ENCODE data around the gene TXLNB. TPM values are rescaled to one million over a fixed set of nuclear protein-coding genes. Genes with fewer than 3 reads are reported as not detected.

TXLNB gene
- total RNA-seq, 1 experiment from 2014 or later = not detected

DNA sequence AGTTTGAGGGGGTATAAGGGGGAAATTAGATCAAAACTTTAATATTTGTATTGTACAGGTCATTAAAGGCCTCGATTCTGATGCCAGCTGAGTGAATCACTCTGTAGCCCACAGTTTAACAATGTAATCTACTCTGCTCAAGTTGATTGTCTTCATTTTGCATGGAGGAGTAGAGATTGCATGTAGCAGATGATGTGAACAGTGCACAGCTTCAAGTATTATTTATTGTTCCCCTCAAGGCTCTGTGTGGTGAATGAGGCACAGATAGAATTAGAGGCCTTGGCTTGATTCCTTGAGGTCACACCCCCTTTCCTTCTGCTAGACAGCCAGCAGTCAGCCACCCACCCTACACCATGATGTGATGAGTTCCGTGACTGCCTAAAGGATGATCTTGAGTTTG is 38.1 kb downstream of the TXLNB start:
- no peaks in the 10 kb centered on the region for H3K27me3 ChIP-seq (replicated peaks; ENCODE audit: insufficient read depth, low read depth, low read length, poor library complexity)
- TF ChIP-seq, protein P1, sequence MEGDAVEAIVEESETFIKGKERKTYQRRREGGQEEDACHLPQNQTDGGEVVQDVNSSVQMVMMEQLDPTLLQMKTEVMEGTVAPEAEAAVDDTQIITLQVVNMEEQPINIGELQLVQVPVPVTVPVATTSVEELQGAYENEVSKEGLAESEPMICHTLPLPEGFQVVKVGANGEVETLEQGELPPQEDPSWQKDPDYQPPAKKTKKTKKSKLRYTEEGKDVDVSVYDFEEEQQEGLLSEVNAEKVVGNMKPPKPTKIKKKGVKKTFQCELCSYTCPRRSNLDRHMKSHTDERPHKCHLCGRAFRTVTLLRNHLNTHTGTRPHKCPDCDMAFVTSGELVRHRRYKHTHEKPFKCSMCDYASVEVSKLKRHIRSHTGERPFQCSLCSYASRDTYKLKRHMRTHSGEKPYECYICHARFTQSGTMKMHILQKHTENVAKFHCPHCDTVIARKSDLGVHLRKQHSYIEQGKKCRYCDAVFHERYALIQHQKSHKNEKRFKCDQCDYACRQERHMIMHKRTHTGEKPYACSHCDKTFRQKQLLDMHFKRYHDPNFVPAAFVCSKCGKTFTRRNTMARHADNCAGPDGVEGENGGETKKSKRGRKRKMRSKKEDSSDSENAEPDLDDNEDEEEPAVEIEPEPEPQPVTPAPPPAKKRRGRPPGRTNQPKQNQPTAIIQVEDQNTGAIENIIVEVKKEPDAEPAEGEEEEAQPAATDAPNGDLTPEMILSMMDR (conservative IDR thresholded peaks at IDR 0.05; ENCODE audit: low read depth, low read length) = no peak
- TF ChIP-seq EZH2 (IDR thresholded peaks at IDR 0.05; ENCODE audit: borderline replicate concordance, low read depth, low read length, poor library complexity, severe bottlenecking) = no peak
- no peaks in the 10 kb centered on the region for H3K9me3 ChIP-seq (ENCODE audit: low read depth, low read length, poor library complexity, severe bottlenecking)
- no TSS peak for BruUV-seq (replicated peaks)
- no peaks in the 10 kb centered on the region for H3K36me3 ChIP-seq (ENCODE audit: insufficient read depth, low read length, poor library complexity, severe bottlenecking)
- POLR2A ChIA-PET (ENCODE audit: low non-redundant PET) = interaction anchor here (0.6 kb wide), 1 partner anchor 450 kb away, joined by 3 read pairs; no protein-coding TSS in a partner anchor
- no peak overlapping the region for H3K27ac ChIP-seq (ENCODE audit: low read depth, low read length, poor library complexity, severe bottlenecking)
- no peaks in the 10 kb centered on the region for H3K4me1 ChIP-seq (ENCODE audit: insufficient read depth, low read length, poor library complexity, severe bottlenecking)
- CTCF ChIA-PET = no interaction called here
- DNase-seq (ENCODE audit: low spot score) = no peak
- H3K4me3 ChIP-seq (ENCODE audit: low read depth, low read length, poor library complexity, severe bottlenecking) = no peak overlapping the region
- intact Hi-C loops (cut with micrococcal nuclease; ENCODE audit: unreplicated experiment) = no loop called here

DNA sequence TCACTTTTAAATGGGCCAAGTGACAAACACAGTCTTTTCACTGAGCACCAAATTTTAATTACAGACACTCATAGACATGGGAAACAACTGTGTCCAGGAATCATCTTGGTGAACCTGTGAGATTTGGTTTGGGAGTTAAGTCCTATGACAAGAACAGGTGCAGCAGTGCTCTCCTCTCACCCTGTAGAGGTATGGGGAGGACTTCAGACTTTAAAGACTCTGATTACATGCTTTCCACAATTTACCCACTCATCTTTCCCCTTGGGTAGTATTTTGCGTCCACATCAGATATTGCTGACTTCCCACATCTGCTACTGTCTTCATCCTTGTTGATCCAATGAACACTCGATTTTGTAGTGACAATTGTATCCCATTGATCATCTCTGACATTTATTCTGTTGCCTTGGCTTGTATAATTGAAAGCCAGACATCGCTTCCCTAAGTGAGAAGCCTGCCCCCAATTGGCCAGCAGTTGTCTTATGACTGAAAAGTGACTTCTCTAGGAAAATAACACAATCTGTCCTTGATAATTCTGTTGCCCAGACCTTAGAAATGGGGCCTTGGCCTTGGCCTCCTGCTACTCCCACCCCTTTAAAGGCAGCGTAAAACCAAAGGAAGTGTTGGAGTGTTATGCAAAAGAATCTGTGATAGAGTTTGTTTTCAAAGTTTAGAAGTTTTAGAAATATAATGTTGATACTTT is 40.0 kb downstream of the TXLNB start:
- DNase-seq (ENCODE audit: low spot score) = no peak
- no peak for TF ChIP-seq EZH2 (IDR thresholded peaks at IDR 0.05; ENCODE audit: borderline replicate concordance, low read depth, low read length, poor library complexity, severe bottlenecking)
- TF ChIP-seq, protein P1 (conservative IDR thresholded peaks at IDR 0.05; ENCODE audit: low read depth, low read length) = no peak
- H3K4me1 ChIP-seq (ENCODE audit: insufficient read depth, low read length, poor library complexity, severe bottlenecking) = no peaks in the 10 kb centered on the region
- no TSS peak for BruUV-seq (replicated peaks)
- ChIA-PET POLR2A (ENCODE audit: low non-redundant PET) (no interaction called here), CTCF (no interaction called here)
- H3K4me3 ChIP-seq (ENCODE audit: low read depth, low read length, poor library complexity, severe bottlenecking) = no peak overlapping the region
- intact Hi-C loops (cut with micrococcal nuclease; ENCODE audit: unreplicated experiment) = no loop called here
- H3K36me3 ChIP-seq (ENCODE audit: insufficient read depth, low read length, poor library complexity, severe bottlenecking) = no peaks in the 10 kb centered on the region
- H3K27ac ChIP-seq (ENCODE audit: low read depth, low read length, poor library complexity, severe bottlenecking) = no peak overlapping the region
- H3K27me3 ChIP-seq (replicated peaks; ENCODE audit: insufficient read depth, low read depth, low read length, poor library complexity) = no peaks in the 10 kb centered on the region
- no peaks in the 10 kb centered on the region for H3K9me3 ChIP-seq (ENCODE audit: low read depth, low read length, poor library complexity, severe bottlenecking)

DNA sequence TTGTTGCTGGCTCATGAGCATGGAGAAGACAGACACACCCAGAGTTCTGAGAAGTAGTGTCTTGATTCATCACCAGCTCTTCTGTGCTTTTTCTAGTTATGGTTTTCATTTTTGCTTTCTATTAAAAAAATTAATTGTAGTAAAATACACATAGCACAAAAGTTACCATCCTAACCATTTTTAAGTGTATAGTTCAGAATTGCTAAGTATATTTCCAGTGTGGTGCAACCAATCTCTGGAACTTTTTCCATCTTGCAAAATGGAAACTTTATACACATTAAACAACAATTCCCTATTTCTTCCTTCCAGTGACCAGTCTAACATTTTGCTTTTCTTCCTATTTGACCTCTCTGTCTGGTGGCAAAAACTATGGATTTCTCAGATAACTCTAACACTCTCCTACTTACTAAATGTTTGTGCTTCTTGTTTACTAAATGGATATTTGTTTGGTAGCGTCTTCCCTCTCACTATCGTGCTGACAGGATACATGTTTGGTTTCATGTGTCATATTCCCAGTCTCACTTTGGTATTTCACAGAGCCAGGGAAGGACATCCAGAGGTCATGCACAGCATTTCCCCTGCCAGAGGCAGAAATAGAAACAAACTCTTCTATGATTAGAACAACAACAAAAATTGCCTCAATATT is 40.6 kb downstream of the TXLNB start:
- H3K36me3 ChIP-seq (ENCODE audit: insufficient read depth, low read length, poor library complexity, severe bottlenecking) = no peaks in the 10 kb centered on the region
- no peak overlapping the region for H3K27ac ChIP-seq (ENCODE audit: low read depth, low read length, poor library complexity, severe bottlenecking)
- H3K27me3 ChIP-seq (replicated peaks; ENCODE audit: insufficient read depth, low read depth, low read length, poor library complexity) = no peaks in the 10 kb centered on the region
- intact Hi-C loops (cut with micrococcal nuclease; ENCODE audit: unreplicated experiment) = no loop called here
- H3K4me1 ChIP-seq (ENCODE audit: insufficient read depth, low read length, poor library complexity, severe bottlenecking) = no peaks in the 10 kb centered on the region
- TF ChIP-seq, protein P1 (conservative IDR thresholded peaks at IDR 0.05; ENCODE audit: low read depth, low read length) = no peak
- no peak for TF ChIP-seq EZH2 (IDR thresholded peaks at IDR 0.05; ENCODE audit: borderline replicate concordance, low read depth, low read length, poor library complexity, severe bottlenecking)
- H3K4me3 ChIP-seq (ENCODE audit: low read depth, low read length, poor library complexity, severe bottlenecking) = no peak overlapping the region
- CTCF ChIA-PET = interaction anchor here (0.5 kb wide), 1 partner anchor 80 kb away, joined by 3 read pairs; no protein-coding TSS in a partner anchor
- H3K9me3 ChIP-seq (ENCODE audit: low read depth, low read length, poor library complexity, severe bottlenecking) = no peaks in the 10 kb centered on the region
- DNase-seq (ENCODE audit: low spot score) = no peak
- POLR2A ChIA-PET (ENCODE audit: low non-redundant PET) = no interaction called here
- no TSS peak for BruUV-seq (replicated peaks)

Measured in A673 (cell line).